ENCODE results near the gene CXCL8. TPM values are rescaled to one million over a fixed set of nuclear protein-coding genes. Genes with fewer than 3 reads are reported as not detected.

CXCL8 gene
- total RNA-seq, 4 donors from 2014 or later = 0.55 to 1.1 TPM; not detected in 2

DNA sequence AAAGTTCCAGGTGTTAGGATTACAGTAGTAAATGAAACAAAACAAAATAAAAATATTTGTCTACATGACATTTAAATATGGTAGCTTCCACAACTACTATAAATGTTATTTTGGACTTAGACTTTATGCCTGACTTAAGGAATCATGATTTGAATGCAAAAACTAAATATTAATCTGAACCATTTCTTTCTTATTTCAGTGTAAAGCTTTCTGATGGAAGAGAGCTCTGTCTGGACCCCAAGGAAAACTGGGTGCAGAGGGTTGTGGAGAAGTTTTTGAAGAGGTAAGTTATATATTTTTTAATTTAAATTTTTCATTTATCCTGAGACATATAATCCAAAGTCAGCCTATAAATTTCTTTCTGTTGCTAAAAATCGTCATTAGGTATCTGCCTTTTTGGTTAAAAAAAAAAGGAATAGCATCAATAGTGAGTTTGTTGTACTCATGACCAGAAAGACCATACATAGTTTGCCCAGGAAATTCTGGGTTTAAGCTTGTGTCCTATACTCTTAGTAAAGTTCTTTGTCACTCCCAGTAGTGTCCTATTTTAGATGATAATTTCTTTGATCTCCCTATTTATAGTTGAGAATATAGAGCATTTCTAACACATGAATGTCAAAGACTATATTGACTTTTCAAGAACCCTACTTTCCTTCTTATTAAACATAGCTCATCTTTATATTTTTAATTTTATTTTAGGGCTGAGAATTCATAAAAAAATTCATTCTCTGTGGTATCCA lies 1.6 kb downstream of the CXCL8 start:
- in situ Hi-C loops (cut with MboI; ENCODE audit: low pct_ligation_motif_present in 1 of 4, low pct_unique_long_range_greater_than_20kb in 1 of 4, low sequenced_read_pairs in 3 of 4) = no loop called here
- intact Hi-C loops (cut with DNase I; ENCODE audit: low total_unique reads) = no loop called here

DNA sequence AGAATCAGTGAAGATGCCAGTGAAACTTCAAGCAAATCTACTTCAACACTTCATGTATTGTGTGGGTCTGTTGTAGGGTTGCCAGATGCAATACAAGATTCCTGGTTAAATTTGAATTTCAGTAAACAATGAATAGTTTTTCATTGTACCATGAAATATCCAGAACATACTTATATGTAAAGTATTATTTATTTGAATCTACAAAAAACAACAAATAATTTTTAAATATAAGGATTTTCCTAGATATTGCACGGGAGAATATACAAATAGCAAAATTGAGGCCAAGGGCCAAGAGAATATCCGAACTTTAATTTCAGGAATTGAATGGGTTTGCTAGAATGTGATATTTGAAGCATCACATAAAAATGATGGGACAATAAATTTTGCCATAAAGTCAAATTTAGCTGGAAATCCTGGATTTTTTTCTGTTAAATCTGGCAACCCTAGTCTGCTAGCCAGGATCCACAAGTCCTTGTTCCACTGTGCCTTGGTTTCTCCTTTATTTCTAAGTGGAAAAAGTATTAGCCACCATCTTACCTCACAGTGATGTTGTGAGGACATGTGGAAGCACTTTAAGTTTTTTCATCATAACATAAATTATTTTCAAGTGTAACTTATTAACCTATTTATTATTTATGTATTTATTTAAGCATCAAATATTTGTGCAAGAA lies 2.3 kb downstream of the CXCL8 start:
- TF ChIP-seq POLR2AphosphoS5 (IDR thresholded peaks at IDR 0.05) (no peak), POLR2A (IDR thresholded peaks at IDR 0.05) (no peak), EP300 (IDR thresholded peaks at IDR 0.05; ENCODE audit: low read depth) (no peak)
- TF ChIP-seq, protein P1, sequence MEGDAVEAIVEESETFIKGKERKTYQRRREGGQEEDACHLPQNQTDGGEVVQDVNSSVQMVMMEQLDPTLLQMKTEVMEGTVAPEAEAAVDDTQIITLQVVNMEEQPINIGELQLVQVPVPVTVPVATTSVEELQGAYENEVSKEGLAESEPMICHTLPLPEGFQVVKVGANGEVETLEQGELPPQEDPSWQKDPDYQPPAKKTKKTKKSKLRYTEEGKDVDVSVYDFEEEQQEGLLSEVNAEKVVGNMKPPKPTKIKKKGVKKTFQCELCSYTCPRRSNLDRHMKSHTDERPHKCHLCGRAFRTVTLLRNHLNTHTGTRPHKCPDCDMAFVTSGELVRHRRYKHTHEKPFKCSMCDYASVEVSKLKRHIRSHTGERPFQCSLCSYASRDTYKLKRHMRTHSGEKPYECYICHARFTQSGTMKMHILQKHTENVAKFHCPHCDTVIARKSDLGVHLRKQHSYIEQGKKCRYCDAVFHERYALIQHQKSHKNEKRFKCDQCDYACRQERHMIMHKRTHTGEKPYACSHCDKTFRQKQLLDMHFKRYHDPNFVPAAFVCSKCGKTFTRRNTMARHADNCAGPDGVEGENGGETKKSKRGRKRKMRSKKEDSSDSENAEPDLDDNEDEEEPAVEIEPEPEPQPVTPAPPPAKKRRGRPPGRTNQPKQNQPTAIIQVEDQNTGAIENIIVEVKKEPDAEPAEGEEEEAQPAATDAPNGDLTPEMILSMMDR (IDR thresholded peaks at IDR 0.05) = no peak
- Histone ChIP-seq H3K27ac (no peak overlapping the region), H3K9me3 (no peaks in the 10 kb centered on the region), H3K4me3 (no peak overlapping the region), H3K27me3 (no peaks in the 10 kb centered on the region), H3K36me3 (no peaks in the 10 kb centered on the region), H3K4me1 (peaks cover 0 to 13% (median 7%) of the 10 kb centered on the region in 4 donors)
- 81 to 88% methylated on average over 2 of the region's 2 CpGs for WGBS, 2 donors (ENCODE audit: low coverage in 1 of 2)
- in situ Hi-C loops (cut with MboI; ENCODE audit: low pct_ligation_motif_present in 1 of 4, low pct_unique_long_range_greater_than_20kb in 1 of 4, low sequenced_read_pairs in 3 of 4) = no loop called here
- no peak for DNase-seq
- intact Hi-C loops (cut with DNase I; ENCODE audit: low total_unique reads) = no loop called here

More for the DNA sequence above, 1.6 kb downstream of the CXCL8 start:
- WGBS, 2 donors (ENCODE audit: low coverage in 1 of 2) = 54 to 60% methylated on average over 1 of the region's 1 CpG
- no peak for DNase-seq
- Histone ChIP-seq H3K4me1 (peaks cover 0 to 13% (median 7%) of the 10 kb centered on the region in 4 donors), H3K27me3 (no peaks in the 10 kb centered on the region), H3K9me3 (no peaks in the 10 kb centered on the region), H3K4me3 (no peak overlapping the region), H3K27ac (no peak overlapping the region), H3K36me3 (no peaks in the 10 kb centered on the region)
- TF ChIP-seq POLR2AphosphoS5 (IDR thresholded peaks at IDR 0.05) = no peak
- TF ChIP-seq POLR2A (IDR thresholded peaks at IDR 0.05) = no peak
- TF ChIP-seq EP300 (IDR thresholded peaks at IDR 0.05; ENCODE audit: low read depth) = no peak
- TF ChIP-seq, protein P1 (IDR thresholded peaks at IDR 0.05) = no peak

DNA sequence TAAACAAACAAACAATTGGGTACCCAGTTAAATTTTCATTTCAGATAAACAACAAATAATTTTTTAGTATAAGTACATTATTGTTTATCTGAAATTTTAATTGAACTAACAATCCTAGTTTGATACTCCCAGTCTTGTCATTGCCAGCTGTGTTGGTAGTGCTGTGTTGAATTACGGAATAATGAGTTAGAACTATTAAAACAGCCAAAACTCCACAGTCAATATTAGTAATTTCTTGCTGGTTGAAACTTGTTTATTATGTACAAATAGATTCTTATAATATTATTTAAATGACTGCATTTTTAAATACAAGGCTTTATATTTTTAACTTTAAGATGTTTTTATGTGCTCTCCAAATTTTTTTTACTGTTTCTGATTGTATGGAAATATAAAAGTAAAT lies 2.9 kb downstream of the CXCL8 start:
- Histone ChIP-seq H3K4me1 (peaks cover 0 to 13% (median 7%) of the 10 kb centered on the region in 4 donors), H3K9me3 (no peaks in the 10 kb centered on the region), H3K27ac (no peak overlapping the region), H3K4me3 (no peak overlapping the region), H3K36me3 (no peaks in the 10 kb centered on the region), H3K27me3 (no peaks in the 10 kb centered on the region)
- intact Hi-C loops (cut with DNase I; ENCODE audit: low total_unique reads) = no loop called here
- in situ Hi-C loops (cut with MboI; ENCODE audit: low pct_ligation_motif_present in 1 of 4, low pct_unique_long_range_greater_than_20kb in 1 of 4, low sequenced_read_pairs in 3 of 4) = no loop called here
- 75 to 84% methylated on average over 1 of the region's 1 CpG for WGBS, 2 donors (ENCODE audit: low coverage in 1 of 2)
- no peak for DNase-seq
- TF ChIP-seq, protein P1 (IDR thresholded peaks at IDR 0.05) = no peak
- TF ChIP-seq EP300 (IDR thresholded peaks at IDR 0.05; ENCODE audit: low read depth) = no peak
- TF ChIP-seq POLR2AphosphoS5 (IDR thresholded peaks at IDR 0.05) = no peak
- no peak for TF ChIP-seq POLR2A (IDR thresholded peaks at IDR 0.05)

DNA sequence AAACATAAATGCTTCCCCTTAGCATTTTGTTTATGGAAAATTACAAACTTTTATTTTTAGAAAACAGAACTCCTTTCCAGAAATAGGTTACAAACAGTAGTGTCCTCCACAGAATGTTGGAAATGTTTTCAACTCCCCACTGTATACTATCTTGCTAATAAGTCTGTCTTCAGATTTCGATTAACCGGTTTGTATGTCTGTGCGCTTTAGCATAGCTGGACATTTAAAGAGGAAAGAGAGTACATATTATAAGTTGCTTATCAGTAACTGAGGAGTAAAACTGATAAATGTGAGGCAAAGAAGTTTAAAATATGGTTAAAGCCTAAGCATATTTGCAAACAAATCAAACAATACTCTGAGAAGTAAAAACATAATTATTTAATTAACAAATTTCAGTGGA lies 3.4 kb downstream of the CXCL8 start:
- DNase-seq = no peak
- Histone ChIP-seq H3K9me3 (no peaks in the 10 kb centered on the region), H3K36me3 (no peaks in the 10 kb centered on the region), H3K4me3 (no peak overlapping the region), H3K4me1 (peaks cover 0 to 13% (median 7%) of the 10 kb centered on the region in 4 donors), H3K27me3 (no peaks in the 10 kb centered on the region), H3K27ac (no peak overlapping the region)
- no peak for TF ChIP-seq POLR2AphosphoS5 (IDR thresholded peaks at IDR 0.05)
- no peak for TF ChIP-seq EP300 (IDR thresholded peaks at IDR 0.05; ENCODE audit: low read depth)
- no peak for TF ChIP-seq POLR2A (IDR thresholded peaks at IDR 0.05)
- TF ChIP-seq, protein P1 (IDR thresholded peaks at IDR 0.05) = no peak
- intact Hi-C loops (cut with DNase I; ENCODE audit: low total_unique reads) (no loop called here), in situ Hi-C loops (cut with MboI; ENCODE audit: low pct_ligation_motif_present in 1 of 4, low pct_unique_long_range_greater_than_20kb in 1 of 4, low sequenced_read_pairs in 3 of 4) (no loop called here)
- WGBS, 2 donors (ENCODE audit: low coverage in 1 of 2) = 73 to 81% methylated on average over 3 of the region's 3 CpGs

Data from transverse colon (tissue), 4 donors.